Measurements from ENCODE around the gene HEPN1.

Gene HEPN1

DNA sequence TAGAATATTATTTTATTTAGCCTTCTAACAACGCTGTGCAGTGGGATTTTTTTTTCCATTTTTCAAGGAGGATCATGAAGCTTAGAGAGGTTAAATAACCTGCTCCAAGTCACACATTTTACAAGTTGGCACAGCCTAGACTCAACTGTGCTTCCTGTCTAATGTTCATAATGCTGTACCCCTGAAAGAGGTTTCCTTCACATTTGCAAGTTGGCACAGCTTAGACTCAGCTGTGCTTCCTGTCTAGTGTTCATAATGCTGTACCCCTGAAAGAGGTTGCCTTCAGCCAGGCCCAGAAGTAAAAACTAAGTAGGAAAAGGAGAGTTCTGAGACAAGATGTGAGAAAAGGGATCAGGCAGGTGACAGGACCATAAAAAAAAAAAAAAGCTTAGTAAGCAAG, 24.7 kb downstream of the HEPN1 start:
- Histone ChIP-seq H3K4me3 (ENCODE audit: low read length) (no peak overlapping the region), H4K20me1 (ENCODE audit: control insufficient read depth, insufficient read depth, low read depth, low read length) (no peaks in the 10 kb centered on the region), H3F3A (ENCODE audit: control insufficient read depth, insufficient read depth) (no peaks in the 10 kb centered on the region), H3K9me2 (replicated peaks; ENCODE audit: control insufficient read depth, low read length) (no peaks in the 10 kb centered on the region), H3K27ac (ENCODE audit: low read depth, low read length) (no peak overlapping the region), H3K4me1 (ENCODE audit: control insufficient read depth, low read length) (no peaks in the 10 kb centered on the region), H3K4me2 (ENCODE audit: low read length) (no peak overlapping the region), H3K27me3 (ENCODE audit: control insufficient read depth, low read length) (peaks cover 5% of the 10 kb centered on the region; the same call in 1 of the 2 replicates), H3K36me3 (ENCODE audit: control insufficient read depth, low read length) (no peaks in the 10 kb centered on the region), H3K79me2 (ENCODE audit: control insufficient read depth, low read length) (no peaks in the 10 kb centered on the region), H3K9me3 (ENCODE audit: control insufficient read depth, insufficient read depth, low read length) (no peaks in the 10 kb centered on the region)
- TF ChIP-seq, protein P1, sequence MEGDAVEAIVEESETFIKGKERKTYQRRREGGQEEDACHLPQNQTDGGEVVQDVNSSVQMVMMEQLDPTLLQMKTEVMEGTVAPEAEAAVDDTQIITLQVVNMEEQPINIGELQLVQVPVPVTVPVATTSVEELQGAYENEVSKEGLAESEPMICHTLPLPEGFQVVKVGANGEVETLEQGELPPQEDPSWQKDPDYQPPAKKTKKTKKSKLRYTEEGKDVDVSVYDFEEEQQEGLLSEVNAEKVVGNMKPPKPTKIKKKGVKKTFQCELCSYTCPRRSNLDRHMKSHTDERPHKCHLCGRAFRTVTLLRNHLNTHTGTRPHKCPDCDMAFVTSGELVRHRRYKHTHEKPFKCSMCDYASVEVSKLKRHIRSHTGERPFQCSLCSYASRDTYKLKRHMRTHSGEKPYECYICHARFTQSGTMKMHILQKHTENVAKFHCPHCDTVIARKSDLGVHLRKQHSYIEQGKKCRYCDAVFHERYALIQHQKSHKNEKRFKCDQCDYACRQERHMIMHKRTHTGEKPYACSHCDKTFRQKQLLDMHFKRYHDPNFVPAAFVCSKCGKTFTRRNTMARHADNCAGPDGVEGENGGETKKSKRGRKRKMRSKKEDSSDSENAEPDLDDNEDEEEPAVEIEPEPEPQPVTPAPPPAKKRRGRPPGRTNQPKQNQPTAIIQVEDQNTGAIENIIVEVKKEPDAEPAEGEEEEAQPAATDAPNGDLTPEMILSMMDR (IDR thresholded peaks at IDR 0.05; ENCODE audit: low read depth, low read length, poor library complexity, severe bottlenecking), result no peak
- no peak for TF ChIP-seq EZH2phosphoT487 (IDR thresholded peaks at IDR 0.05; ENCODE audit: borderline replicate concordance, low read length)

DNA sequence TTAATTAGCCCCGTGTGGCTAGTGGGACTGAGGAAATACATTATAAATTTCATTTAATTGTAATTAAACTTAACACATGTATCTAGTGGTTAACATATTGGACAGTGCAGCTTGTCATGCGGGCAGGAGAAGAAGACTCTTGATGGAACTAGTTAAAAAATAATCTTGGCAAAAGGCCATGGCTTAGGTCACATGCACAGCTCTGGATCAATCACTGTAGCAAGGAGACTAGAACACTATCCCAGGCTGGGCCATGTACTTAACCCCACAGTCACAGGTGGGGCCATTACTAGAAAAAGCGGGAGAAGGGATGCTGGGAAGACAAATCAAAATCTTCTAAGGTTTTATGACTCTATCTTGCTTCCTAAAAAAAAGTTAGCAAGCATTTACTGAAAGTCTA, 25.5 kb downstream of the HEPN1 start:
- Histone ChIP-seq H3K4me1 (ENCODE audit: control insufficient read depth, low read length) (no peaks in the 10 kb centered on the region), H3K27me3 (ENCODE audit: control insufficient read depth, low read length) (peaks cover 5% of the 10 kb centered on the region; the same call in 1 of the 2 replicates), H3K4me3 (ENCODE audit: low read length) (no peak overlapping the region), H4K20me1 (ENCODE audit: control insufficient read depth, insufficient read depth, low read depth, low read length) (no peaks in the 10 kb centered on the region), H3K9me3 (ENCODE audit: control insufficient read depth, insufficient read depth, low read length) (no peaks in the 10 kb centered on the region), H3K27ac (ENCODE audit: low read depth, low read length) (no peak overlapping the region), H3K36me3 (ENCODE audit: control insufficient read depth, low read length) (no peaks in the 10 kb centered on the region), H3K4me2 (ENCODE audit: low read length) (no peak overlapping the region), H3K9me2 (replicated peaks; ENCODE audit: control insufficient read depth, low read length) (no peaks in the 10 kb centered on the region), H3F3A (ENCODE audit: control insufficient read depth, insufficient read depth) (no peaks in the 10 kb centered on the region), H3K79me2 (ENCODE audit: control insufficient read depth, low read length) (no peaks in the 10 kb centered on the region)
- TF ChIP-seq, protein P1 (IDR thresholded peaks at IDR 0.05; ENCODE audit: low read depth, low read length, poor library complexity, severe bottlenecking), result no peak
- no peak for TF ChIP-seq EZH2phosphoT487 (IDR thresholded peaks at IDR 0.05; ENCODE audit: borderline replicate concordance, low read length)

DNA sequence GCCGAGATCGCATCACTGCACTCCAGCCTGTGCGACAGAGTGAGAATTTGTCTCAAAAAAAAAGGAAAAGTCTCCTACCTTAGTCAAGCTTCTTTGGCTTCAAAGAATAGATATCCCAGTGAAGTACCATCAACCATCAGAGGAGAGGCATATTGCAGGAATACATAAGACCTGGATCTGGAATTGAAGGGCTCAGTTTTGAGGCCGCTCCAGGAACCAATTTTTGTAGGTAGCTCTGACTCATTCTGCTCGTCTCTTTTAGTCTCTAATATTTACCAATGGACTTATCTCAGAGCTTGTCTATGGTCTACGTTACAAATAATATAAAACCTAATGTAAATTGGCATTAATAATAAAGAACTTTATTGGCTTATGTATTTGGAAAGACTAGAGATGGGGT, 26.8 kb downstream of the HEPN1 start:
- Histone ChIP-seq H3K4me1 (ENCODE audit: control insufficient read depth, low read length) (no peaks in the 10 kb centered on the region), H3K36me3 (ENCODE audit: control insufficient read depth, low read length) (no peaks in the 10 kb centered on the region), H3K27me3 (ENCODE audit: control insufficient read depth, low read length) (0 out of 2 replicates have a peak, but pooled peaks cover 2% of the 10 kb centered on the region), H3K4me2 (ENCODE audit: low read length) (no peak overlapping the region), H3K9me3 (ENCODE audit: control insufficient read depth, insufficient read depth, low read length) (no peaks in the 10 kb centered on the region), H3K4me3 (ENCODE audit: low read length) (no peak overlapping the region), H3K27ac (ENCODE audit: low read depth, low read length) (no peak overlapping the region), H3K9me2 (replicated peaks; ENCODE audit: control insufficient read depth, low read length) (no peaks in the 10 kb centered on the region), H3K79me2 (ENCODE audit: control insufficient read depth, low read length) (no peaks in the 10 kb centered on the region), H3F3A (ENCODE audit: control insufficient read depth, insufficient read depth) (no peaks in the 10 kb centered on the region), H4K20me1 (ENCODE audit: control insufficient read depth, insufficient read depth, low read depth, low read length) (no peaks in the 10 kb centered on the region)
- TF ChIP-seq, protein P1 (IDR thresholded peaks at IDR 0.05; ENCODE audit: low read depth, low read length, poor library complexity, severe bottlenecking), result no peak
- no peak for TF ChIP-seq EZH2phosphoT487 (IDR thresholded peaks at IDR 0.05; ENCODE audit: borderline replicate concordance, low read length)

Measured in DOHH2 (cell line).